NCI-H446 treated with DMSO at 0.1 percent for 48 hours (cell line): ENCODE measurements around the gene LEMD3.
"Not testable (repeated sequence)": the region's sequence is repeated elsewhere in the genome, so short reads cannot be mapped to it uniquely, and the experiment has no call there.

Source experiments
- DNase-seq: peaks from one replicate; lab custom pipeline; 2025; lab: John Stamatoyannopoulos, UW

LEMD3 gene

DNA sequence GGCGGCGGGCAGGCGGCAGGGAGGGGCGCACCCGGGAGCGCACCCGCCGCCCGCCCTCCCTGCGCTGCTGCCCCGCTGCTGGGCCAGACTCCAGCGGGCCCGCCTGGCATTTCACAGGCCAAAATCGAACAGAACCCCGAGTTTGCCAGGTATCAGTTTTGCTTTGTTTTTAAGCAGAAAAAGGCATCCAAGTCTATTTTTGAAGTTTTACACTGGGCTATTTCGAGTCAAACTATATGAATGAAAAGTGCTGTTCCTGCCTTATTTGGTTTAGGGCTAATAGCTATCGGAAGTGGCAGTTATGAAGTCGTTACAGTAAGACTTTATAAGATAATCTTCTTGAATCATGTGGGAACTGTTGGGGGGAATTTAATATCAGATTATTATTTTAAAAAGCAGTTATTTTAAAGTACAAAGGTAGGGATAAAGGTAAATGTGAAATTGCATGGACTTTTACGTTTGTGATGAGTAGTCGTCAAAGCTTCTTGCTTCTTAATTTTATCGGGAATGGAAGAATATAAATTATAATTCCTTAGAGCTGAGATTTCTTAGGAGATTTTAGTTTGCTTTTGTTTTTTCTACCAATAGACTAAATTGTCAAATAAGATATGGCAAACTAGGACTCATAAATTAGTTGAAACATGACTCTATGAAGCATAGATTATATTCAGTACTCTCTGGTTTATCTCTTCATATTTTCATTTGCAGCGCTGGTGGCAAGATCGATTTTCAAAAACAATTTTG, 110.2 kb downstream of the LEMD3 start:
- DNase-seq, result no peak

DNA sequence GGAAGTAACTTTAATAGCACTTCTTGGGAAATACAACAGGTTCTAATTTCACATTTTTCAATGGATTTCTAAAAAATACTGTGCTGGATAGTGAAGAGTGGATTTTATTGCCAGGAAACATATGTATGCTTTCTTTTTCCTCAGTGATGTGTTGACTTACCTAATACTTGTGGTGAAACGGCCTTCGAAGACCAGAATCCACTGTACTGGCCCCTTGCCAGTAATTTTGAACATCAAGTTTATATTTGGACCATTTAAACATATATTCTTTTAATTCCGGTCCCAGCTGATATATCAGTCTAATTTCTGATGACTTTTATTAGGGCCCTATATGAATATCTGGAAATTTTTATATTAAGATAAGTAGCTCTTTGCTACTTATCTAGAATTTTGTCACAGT, 110.9 kb downstream of the LEMD3 start:
- no peak for DNase-seq

DNA sequence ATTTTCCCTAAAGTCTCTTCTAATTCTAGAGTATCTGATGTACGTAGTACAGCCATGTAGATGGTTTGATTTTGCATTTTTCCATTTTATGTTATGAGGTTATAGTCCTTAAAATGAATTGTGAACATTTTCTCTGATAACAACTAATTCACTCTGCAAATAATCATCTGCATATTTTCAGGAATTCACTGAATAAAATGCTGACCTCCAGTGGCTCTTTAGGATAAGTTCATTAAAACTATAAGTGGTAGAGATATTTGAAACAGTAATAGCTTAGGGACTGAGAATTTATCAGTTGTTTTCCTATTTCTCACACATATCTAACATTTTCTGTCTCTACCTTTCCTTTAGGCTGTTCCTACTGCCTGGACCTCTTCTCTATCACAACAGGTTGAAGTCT, 113.5 kb downstream of the LEMD3 start:
- no peak for DNase-seq

DNA sequence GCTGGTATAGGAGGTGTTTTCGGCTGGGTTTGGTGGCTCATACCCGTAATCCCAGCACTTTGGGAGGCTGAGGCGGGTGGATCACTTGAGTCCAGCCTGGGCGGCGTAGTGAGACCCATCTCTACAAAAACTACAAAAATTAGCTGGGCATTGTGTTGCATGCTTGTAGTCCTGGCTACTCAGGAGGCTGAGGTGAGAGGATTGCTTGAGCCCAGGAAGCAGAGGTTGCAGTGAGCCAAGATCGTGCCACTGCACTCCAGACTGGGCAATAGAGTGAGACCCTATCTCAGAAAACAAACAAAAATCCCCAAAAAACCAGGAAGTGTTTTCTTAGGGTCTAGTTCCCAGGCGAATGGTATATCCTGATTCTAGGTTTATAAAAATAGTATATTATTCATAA, 116.1 kb downstream of the LEMD3 start:
- DNase-seq, result not testable (repeated sequence)

DNA sequence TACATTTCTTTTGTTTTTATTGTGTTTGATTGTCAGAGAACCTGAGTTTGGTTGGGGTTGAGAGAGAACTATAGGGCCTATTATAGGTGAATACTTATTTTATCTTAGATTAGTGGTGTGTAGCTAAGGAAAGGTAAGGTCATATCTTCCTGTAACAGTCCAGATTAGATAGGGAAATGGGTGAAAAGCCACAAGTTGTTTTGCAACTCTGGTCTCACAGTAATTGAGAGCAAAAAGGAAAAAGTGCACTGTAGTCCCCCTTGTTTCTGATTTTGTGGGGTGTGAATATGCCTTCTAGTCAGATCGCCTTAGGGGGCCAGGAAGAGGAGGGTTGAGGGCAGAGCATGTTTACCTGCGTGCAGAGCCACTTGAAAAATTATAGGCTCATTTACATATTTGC, 118.0 kb downstream of the LEMD3 start:
- no peak for DNase-seq

DNA sequence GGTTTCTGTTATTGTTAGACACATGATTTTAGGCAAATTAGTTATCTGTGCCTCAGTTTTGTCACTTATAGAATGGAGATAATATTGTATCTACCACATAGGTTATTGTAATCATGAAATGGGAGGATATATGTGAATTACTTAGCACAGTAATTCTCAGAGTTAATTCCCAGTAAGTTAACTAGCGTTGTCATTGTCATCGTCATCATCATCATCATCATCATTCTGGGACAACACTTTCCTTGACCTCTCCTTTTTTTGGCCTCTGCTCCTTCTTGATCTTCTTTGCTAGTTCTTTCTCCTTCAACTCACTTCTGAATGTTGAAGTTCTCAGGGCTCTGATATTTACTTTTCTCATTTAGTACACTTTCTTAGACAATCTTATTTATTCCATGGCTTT, 122.9 kb downstream of the LEMD3 start:
- DNase-seq, result no peak

DNA sequence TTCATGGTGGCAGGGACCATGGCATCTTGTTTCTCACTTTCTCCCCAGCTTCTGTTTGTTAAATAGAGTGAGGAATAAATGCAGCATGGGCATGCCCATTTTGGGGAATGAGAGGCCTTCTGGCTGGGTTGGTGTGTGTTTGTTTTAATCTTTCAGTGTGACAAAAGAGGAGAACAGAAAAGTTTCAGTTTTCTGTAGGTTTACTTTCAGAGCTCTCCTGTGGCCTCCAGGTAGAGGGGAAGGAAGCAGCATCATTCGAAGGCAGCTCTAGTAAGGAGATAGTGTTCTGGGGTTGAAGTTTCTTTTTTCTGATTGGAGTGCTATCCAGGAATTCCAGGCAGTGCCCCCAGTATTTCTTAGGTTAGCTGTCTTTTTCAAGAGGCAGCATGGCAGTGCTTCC, 124.4 kb downstream of the LEMD3 start:
- no peak for DNase-seq

DNA sequence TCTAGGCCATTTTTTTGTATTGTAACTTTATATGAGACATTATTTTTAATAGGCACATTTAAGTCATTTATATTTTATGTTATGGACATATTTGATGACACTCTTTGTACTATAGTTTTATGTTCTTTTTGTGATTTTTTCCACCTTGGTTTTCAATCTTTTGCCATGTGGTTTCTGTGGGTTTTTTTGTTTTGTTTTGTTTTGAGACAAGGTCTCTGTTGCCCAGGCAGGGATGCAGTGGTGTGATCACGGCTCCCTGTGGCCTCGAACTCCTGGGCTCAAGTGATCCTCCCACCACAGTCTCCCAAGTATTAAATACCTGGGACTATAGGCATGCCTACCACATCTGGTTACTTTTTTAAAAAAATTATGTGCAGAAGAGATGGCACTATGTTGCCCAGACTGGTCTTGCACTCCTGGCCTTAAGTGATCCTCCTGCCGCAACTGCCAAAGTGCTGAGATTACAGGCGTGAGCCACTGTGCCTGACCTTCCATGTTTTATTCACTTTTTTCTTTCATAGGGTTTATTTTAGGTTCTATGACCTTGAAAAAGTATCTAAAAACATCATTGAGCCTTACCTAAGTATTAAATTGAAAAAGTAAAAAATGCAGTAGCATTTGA, 125.4 kb downstream of the LEMD3 start:
- DNase-seq, result no peak

DNA sequence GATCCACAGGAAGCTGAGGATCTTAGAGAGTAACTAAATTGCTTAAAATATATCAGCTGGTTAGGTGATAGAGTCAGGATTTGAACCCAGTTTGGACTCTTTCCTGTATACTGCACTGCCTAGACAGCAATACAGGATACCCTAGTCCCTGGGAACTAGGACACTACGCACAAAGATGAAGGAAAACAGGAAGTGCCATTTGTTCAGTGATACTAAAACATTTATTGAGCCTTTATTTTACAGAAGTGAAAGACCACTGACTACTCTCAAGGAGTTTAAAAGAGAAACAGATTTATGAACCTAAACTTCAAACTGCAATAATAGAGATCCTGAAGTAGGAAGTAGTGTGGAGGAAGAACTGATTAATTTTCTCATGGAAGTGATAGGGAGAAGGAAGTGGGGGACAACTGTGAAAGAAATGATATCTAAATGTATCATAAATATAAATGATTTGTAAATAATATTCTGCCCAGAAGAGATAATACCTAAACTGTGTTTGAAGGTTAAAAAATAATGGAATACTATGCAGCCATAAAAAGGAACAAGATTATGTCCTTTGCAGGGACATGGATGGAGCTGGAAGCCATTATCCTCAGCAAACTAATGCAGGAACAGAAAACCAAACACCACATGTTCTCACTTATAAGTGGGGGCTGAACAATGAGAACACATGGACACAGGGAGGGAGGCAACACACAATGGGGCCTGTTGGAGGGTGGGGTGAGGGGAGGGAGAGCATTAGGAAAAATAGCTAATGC, 127.3 kb downstream of the LEMD3 start:
- no peak for DNase-seq
